ENCODE measurements around the gene MINDY4.

- TF ChIP-seq EZH2phosphoT487 (IDR thresholded peaks at IDR 0.05; ENCODE audit: borderline replicate concordance, low read length) (no peak), CTCF (conservative IDR thresholded peaks at IDR 0.05; ENCODE audit: low read depth, low read length) (no peak)
Observed at GRCh38 chr7:30836991-30837390, 65.8 kb downstream of the MINDY4 start.

Measured in PC-3 (cell line).